ENCODE results near the gene KANSL1.

DNA sequence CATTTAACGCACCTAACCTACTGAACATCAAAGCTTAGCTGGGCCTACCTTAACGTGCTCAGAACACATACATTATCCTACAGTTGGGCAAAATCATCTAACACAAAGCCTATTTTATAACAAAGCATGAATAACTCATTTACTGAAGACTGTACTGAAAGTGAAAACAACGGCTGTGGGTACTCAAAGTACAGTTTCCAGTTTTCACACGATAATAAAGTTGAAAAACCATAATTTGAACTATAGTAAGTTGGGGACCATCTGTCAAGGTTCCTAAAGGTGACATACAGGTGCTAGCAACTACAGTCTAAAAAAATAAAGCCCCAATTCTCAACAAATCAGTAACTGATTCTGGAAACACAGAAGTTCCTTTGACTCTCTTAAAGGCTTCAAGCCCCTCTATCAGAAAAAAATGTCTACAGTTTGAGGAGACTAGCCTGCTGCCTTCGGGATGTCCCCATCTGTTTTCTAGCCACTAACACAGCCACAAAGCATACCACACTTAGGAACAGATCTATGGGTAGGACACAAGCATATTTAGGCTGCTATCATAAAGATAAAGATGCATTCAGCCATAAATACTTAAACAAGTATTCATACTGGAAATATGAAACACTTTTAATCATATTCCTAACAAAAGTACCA lies 71.3 kb downstream of the KANSL1 start:
- TF ChIP-seq, protein P1, sequence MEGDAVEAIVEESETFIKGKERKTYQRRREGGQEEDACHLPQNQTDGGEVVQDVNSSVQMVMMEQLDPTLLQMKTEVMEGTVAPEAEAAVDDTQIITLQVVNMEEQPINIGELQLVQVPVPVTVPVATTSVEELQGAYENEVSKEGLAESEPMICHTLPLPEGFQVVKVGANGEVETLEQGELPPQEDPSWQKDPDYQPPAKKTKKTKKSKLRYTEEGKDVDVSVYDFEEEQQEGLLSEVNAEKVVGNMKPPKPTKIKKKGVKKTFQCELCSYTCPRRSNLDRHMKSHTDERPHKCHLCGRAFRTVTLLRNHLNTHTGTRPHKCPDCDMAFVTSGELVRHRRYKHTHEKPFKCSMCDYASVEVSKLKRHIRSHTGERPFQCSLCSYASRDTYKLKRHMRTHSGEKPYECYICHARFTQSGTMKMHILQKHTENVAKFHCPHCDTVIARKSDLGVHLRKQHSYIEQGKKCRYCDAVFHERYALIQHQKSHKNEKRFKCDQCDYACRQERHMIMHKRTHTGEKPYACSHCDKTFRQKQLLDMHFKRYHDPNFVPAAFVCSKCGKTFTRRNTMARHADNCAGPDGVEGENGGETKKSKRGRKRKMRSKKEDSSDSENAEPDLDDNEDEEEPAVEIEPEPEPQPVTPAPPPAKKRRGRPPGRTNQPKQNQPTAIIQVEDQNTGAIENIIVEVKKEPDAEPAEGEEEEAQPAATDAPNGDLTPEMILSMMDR (IDR thresholded peaks at IDR 0.05): no peak
- TF ChIP-seq POLR2A (IDR thresholded peaks at IDR 0.05): no peak
